GM19099 (cell line): Measurements from ENCODE around the gene MYRIP.

Experiments used
- POLR2A ChIP-seq: IDR thresholded peaks from 3 replicates; pipeline ENCODE4 v1.6.1; 2011; ENCODE audit warnings: low read depth; ENCODE audit not compliant: insufficient read length; ENCODE audit errors: extremely low read depth

Gene MYRIP

GRCh38 chr3:40071683-40072238, 262.4 kb downstream of the MYRIP start:
- no peak for TF ChIP-seq POLR2A

DNA sequence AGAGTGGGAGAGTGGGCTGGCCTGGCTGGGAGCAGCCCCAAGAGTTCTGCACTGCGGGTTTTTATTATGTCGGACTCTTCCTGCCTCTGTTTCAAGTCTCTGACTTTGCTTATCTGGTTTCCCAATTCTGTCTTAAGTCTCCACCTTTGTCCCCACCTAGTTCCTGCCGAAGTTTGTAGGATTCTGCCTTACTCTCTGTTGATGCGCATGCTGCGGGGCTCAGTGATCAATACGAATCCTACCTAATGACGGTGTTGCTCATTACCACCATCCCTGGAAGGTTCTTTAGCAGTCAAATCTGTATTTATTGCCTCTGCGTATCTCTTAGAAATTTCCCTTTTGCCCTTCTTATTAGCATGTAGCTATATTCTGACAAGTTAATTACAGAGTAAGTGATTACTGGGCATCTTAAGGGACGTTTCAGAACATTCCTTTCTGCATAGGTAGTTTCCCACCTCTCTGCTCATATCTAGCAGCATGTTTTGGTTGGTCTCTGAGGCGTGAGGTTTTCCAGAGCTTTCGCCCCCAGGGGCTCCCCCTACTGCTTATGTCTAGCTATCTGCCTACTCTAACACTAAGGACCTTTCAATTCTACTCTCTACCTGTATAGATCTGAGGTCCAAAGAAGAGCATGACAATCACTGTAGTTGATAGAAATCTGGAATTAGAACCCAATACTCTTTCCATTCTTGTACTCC, 264.1 kb downstream of the MYRIP start:
- no peak for TF ChIP-seq POLR2A

DNA sequence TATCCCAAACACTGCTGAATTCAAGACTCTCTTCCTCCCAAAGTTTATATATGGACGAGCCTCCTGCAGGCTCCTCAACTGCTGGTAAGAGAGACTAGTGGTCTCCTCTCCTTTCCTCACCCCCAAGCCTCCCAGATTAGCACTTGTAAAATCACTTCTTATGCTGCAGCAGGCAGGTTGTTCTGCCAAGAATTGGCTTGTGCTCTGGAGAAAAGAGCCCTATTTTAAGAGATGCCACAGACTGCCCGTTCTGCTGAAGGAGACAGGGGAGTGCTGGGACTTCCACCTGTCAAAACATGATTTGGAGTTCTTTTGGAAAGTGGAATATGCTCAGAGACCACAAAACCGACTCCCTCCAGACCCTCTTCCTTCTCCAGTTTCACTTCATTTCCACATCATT, 269.2 kb downstream of the MYRIP start:
- no peak for TF ChIP-seq POLR2A

- no peak for TF ChIP-seq POLR2A
Measured at GRCh38 chr3:40079203-40079846, 269.9 kb downstream of the MYRIP start.

GRCh38 chr3:40079847-40080240, 270.4 kb downstream of the MYRIP start:
- no peak for TF ChIP-seq POLR2A

DNA sequence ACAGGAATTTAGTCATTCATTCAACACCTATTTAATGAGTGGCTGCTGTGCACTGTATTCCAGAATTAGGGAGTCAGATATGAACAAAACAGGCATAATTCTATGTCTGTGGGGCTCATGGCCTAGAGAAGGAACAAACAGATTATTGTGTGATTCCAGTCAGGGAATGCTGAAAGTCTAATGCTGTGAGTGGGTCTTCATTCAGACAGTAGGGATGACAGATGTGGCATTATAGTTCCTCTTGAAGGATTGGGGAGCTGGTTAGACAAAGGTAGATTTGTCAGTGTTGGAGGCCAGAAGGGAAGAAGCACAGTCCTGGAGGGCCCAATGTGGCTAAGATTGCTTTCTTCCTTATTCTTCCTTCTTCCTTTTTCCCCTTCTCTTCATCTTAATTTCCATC, 273.7 kb downstream of the MYRIP start:
- TF ChIP-seq POLR2A: no peak

DNA sequence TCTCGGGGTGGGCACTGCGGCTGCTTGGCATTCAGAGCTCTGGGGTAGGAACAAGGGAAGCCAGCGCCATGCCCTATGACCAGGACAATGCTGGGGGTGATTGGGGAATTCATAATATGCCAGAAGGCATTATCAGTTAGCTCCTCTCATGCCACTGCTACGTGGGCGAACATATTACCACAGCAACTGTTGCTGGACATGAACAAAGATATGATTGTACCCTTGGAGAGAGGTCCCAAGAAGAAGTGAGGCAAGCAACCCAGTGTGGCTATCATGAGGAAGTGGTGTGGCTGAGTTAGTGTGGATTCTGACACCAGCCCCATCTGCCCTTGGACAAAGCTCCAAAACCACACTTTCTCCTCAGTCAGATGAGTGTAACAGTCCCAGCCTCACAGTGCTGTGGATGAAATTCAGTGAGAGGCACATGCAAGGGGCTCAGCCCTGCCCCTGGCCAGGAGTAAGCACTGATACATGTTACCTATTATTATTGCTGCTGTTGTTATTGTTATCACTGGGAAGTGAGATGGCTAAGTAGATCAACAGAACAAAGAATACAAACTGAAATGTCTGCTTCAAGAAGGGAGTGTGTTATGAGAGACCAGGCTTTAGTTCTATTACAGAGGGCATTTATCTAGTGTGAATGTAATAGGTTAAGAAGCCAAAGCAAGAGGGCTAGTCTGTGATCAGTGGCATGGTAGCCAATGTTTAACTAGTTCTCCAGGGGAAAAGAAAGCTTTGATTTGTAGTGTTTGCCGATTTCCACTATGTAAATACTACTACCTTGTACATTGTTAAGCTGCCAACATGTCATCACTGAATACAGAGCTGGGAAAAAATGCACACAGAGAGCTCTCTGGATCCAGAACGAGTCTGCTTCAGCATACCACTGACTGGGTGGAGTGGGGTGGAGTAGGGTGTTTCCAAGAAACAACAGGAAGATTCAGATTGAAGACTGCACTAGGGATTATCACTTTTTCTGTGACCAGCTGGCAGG, 277.8 kb downstream of the MYRIP start:
- no peak for TF ChIP-seq POLR2A

- no peak for TF ChIP-seq POLR2A
Measured at GRCh38 chr3:40088527-40089170, 279.2 kb downstream of the MYRIP start.

GRCh38 chr3:40096661-40097111, 287.3 kb downstream of the MYRIP start:
- TF ChIP-seq POLR2A: no peak

- no peak for TF ChIP-seq POLR2A
Measured at GRCh38 chr3:40097131-40098117, 288.0 kb downstream of the MYRIP start.

- TF ChIP-seq POLR2A: no peak
Measured at GRCh38 chr3:40098261-40098759, 288.9 kb downstream of the MYRIP start.

DNA sequence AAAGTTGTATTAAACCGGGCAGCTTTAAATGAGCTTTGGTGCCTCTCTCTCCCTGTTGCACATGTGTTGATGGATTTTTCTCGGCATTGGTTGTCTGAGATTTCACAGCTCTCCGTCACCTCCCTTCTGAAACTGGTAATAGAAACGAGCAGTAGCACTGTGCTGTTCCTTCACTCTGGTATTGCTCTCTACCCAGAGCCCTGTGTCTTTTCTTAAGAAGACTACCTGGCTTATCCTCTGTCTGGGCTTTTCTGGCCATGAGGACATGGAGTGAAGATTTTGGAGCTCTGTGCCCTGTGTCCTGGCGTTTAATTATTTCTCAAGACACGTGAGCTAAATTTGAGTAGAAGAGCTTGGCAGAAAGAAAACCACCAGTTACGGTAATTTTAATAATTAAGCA, 290.5 kb downstream of the MYRIP start:
- TF ChIP-seq POLR2A: no peak

DNA sequence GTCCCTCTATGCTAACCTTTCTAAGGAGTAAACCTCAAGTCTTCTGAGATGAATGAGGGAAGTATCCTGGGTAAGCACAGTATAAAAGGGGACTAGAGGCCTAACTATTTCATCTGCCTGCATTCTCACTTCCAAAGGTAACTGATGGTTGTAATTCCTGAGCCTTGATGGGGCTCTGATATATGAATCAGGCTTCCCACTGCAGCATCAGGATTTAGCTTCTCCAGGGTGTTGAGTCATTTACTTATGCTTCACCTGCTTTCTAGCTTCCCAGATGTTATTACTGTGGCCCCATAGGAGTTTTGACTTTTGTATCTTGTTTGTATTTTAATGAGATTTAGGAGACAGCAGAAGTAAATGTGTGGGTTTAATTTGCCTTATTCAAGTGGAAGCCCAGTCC, 292.8 kb downstream of the MYRIP start:
- no peak for TF ChIP-seq POLR2A
